ENCODE data around the gene TMEM229B.

The TMEM229B gene

GRCh38 chr14:67524634-67524963 is 36.1 kb upstream of the TMEM229B start:
- no peak overlapping the region for H3K27ac ChIP-seq
- no peak overlapping the region for H3K4me3 ChIP-seq
- TF ChIP-seq, protein P1, sequence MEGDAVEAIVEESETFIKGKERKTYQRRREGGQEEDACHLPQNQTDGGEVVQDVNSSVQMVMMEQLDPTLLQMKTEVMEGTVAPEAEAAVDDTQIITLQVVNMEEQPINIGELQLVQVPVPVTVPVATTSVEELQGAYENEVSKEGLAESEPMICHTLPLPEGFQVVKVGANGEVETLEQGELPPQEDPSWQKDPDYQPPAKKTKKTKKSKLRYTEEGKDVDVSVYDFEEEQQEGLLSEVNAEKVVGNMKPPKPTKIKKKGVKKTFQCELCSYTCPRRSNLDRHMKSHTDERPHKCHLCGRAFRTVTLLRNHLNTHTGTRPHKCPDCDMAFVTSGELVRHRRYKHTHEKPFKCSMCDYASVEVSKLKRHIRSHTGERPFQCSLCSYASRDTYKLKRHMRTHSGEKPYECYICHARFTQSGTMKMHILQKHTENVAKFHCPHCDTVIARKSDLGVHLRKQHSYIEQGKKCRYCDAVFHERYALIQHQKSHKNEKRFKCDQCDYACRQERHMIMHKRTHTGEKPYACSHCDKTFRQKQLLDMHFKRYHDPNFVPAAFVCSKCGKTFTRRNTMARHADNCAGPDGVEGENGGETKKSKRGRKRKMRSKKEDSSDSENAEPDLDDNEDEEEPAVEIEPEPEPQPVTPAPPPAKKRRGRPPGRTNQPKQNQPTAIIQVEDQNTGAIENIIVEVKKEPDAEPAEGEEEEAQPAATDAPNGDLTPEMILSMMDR (IDR thresholded peaks at IDR 0.05) = no peak
- DNase-seq (ENCODE audit: low spot score) = no peak

- no peak overlapping the region for H3K4me3 ChIP-seq
- no peak overlapping the region for H3K27ac ChIP-seq
- DNase-seq (ENCODE audit: low spot score) = no peak
- TF ChIP-seq, protein P1 (IDR thresholded peaks at IDR 0.05) = no peak
Observed at GRCh38 chr14:67523764-67524633, 35.5 kb upstream of the TMEM229B start.

DNA sequence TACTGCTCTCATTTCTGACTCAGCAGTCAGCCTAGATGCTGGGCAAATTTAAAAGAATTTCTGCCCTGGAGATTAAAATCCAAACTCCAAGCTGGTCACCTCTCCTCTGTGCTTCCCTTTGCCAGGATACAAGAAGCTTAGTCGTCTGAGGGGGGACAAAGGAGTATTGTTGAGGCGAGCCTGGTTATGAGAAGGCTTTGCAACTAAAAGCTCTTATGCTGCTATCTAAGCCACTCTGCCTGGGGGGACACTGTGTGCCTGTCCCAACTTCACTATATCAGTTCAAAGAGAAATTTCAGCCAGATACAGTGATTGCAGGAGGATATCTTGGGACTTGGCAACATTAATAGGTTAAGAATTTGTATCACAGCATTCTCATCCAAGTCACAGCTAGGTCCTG is 33.7 kb upstream of the TMEM229B start:
- Histone ChIP-seq H3K27ac (no peak overlapping the region), H3K4me3 (no peak overlapping the region)
- TF ChIP-seq, protein P1 (IDR thresholded peaks at IDR 0.05) = no peak
- DNase-seq (ENCODE audit: low spot score) = no peak

DNA sequence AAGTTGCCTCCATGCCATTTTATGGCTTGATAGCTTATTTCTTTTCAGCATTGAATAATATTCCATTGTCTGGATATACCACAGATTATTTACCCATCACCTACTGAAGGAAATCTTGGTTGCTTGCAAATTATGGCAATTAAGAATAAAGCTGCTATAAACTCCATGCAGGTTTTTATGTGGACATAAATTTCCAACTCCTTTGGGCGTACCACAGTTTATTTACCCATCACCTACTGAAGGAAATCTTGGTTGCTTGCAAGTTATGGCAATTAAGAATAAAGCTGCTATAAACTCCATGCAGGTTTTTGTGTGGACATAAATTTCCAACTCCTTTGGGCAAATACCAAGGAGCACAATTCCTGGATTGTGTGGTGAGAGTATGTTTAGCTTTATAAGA is 32.0 kb upstream of the TMEM229B start:
- Histone ChIP-seq H3K4me3 (no peak overlapping the region), H3K27ac (no peak overlapping the region)
- TF ChIP-seq, protein P1 (IDR thresholded peaks at IDR 0.05) = no peak
- DNase-seq (ENCODE audit: low spot score) = no peak

GRCh38 chr14:67519406-67519805 is 30.9 kb upstream of the TMEM229B start:
- Histone ChIP-seq H3K4me3 (no peak overlapping the region), H3K27ac (no peak overlapping the region)
- TF ChIP-seq, protein P1 (IDR thresholded peaks at IDR 0.05) = no peak
- no peak for DNase-seq (ENCODE audit: low spot score)

DNA sequence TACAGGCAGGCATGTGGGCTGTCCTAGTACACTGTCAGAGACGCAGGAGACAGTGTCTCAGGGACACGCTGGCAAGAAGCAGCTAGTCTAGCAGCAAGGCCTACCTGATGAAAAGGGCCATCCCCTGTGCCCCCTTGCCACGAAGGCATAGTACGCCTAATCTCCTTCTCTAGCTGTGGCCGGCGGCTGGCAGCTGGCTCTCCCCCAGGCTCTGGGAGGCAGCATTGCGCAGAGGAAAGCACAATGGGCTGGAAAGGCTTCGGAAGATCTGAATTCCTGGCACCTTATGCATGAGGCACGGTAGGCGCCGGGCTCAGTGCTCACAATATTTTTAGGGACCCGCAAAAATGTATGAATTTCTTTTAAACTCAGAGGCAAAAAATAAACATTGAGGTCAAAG is 28.6 kb upstream of the TMEM229B start:
- TF ChIP-seq, protein P1 (IDR thresholded peaks at IDR 0.05) = no peak
- Histone ChIP-seq H3K27ac (no peak overlapping the region), H3K4me3 (no peak overlapping the region)
- no peak for DNase-seq (ENCODE audit: low spot score)

GRCh38 chr14:67516676-67517075 is 28.2 kb upstream of the TMEM229B start:
- no peak for DNase-seq (ENCODE audit: low spot score)
- Histone ChIP-seq H3K27ac (no peak overlapping the region), H3K4me3 (no peak overlapping the region)
- TF ChIP-seq, protein P1 (IDR thresholded peaks at IDR 0.05) = no peak
